HEK293 (cell line): Measurements from ENCODE around the gene CCDC12.

Experiments
- CTCF ChIP-seq: fragments of 450-650 bp; formaldehyde crosslinking; IDR thresholded peaks from 2 replicates; pipeline ENCODE4 v1.5.1; 2016; ENCODE audit warnings: missing biosample characterization, missing genetic modification characterization
- ELK4 ChIP-seq: IDR thresholded peaks from 2 replicates; pipeline ENCODE4 v1.6.1; 2011; ENCODE audit warnings: mild to moderate bottlenecking, low read depth, low read length, borderline replicate concordance
- SETDB1 ChIP-seq: IDR thresholded peaks from one replicate; pipeline ENCODE4 v1.6.1; 2017; ENCODE audit warnings: mild to moderate bottlenecking, low read length, moderate library complexity, mixed read lengths; ENCODE audit not compliant: insufficient read length
- ZNF416 ChIP-seq: fragments of 450-650 bp; formaldehyde crosslinking; IDR thresholded peaks from 2 replicates; pipeline ENCODE4 v1.5.1; 2016; ENCODE audit warnings: missing biosample characterization, missing genetic modification characterization
- ZNF571 ChIP-seq: fragments of 450-650 bp; formaldehyde crosslinking; IDR thresholded peaks from 2 replicates; pipeline ENCODE4 v1.5.0; 2017; ENCODE audit warnings: missing biosample characterization, missing genetic modification characterization
- ZNF596 ChIP-seq: fragments of 450-650 bp; IDR thresholded peaks from 2 replicates; pipeline ENCODE4 v1.5.0; 2018; ENCODE audit warnings: missing biosample characterization, mild to moderate bottlenecking, missing genetic modification characterization, moderate library complexity

DNA sequence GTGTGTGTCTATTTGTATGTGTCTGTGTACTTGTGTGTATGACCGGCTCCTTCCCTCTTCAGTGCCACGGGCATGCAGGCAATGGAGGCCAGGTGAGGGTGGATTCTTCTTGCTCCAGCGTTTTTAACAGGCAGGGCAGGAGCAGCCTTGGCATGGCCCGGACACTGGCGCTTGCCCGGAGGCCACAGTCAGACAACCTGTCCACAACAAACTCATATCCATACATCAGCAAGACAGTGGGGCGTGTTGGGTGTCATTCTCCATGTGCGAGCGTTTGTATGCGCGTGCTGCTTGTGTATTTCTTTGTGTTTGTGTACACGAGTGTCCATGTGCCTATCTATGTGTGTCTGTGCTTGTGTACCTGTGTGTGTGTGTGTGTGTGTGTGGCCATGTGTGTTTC lies 69.3 kb downstream of the CCDC12 start:
- no peak for TF ChIP-seq ZNF571 (tag by site-specific recombination)
- TF ChIP-seq SETDB1 = no peak
- no peak for TF ChIP-seq ZNF596 (tag by site-specific recombination)
- TF ChIP-seq ZNF416 (tag by site-specific recombination) = no peak
- no peak for TF ChIP-seq ELK4
- no peak for TF ChIP-seq CTCF (tag by site-specific recombination)
